GM12874 (cell line): ENCODE results near the gene SCNN1G.

Experiments
- TF ChIP-seq, protein P1 (sequence below): IDR thresholded peaks from 2 replicates; pipeline ENCODE4 v1.5.1; 2011; ENCODE audit warnings: low read depth, mild to moderate bottlenecking, control low read depth, low read length, moderate library complexity; ENCODE audit not compliant: insufficient read depth

Gene SCNN1G

GRCh38 chr16:23186171-23186570, 3.6 kb downstream of the SCNN1G start:
- TF ChIP-seq, protein P1, sequence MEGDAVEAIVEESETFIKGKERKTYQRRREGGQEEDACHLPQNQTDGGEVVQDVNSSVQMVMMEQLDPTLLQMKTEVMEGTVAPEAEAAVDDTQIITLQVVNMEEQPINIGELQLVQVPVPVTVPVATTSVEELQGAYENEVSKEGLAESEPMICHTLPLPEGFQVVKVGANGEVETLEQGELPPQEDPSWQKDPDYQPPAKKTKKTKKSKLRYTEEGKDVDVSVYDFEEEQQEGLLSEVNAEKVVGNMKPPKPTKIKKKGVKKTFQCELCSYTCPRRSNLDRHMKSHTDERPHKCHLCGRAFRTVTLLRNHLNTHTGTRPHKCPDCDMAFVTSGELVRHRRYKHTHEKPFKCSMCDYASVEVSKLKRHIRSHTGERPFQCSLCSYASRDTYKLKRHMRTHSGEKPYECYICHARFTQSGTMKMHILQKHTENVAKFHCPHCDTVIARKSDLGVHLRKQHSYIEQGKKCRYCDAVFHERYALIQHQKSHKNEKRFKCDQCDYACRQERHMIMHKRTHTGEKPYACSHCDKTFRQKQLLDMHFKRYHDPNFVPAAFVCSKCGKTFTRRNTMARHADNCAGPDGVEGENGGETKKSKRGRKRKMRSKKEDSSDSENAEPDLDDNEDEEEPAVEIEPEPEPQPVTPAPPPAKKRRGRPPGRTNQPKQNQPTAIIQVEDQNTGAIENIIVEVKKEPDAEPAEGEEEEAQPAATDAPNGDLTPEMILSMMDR = no peak

- TF ChIP-seq, protein P1 = no peak
Measured at GRCh38 chr16:23187341-23187740, 4.8 kb downstream of the SCNN1G start.

DNA sequence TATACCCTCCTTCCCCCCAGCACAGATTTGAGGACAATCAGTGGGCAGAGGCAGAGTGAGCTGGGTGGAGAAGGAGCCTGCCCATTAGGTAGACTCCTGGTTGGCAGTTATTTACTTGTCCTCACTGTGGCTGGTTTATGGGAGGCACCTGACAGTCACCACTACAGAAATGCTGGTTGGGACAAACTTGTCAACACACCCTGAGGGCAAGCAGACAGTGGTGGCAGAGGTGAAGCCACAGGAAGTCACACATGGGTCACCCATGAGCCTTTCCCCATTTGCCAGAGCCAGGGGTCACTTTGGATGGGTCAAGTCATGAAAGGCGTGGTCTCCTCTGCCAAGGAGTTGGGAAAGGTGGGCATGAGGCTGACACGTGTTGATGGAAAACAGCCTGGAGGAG, 6.4 kb downstream of the SCNN1G start:
- TF ChIP-seq, protein P1 = no peak

DNA sequence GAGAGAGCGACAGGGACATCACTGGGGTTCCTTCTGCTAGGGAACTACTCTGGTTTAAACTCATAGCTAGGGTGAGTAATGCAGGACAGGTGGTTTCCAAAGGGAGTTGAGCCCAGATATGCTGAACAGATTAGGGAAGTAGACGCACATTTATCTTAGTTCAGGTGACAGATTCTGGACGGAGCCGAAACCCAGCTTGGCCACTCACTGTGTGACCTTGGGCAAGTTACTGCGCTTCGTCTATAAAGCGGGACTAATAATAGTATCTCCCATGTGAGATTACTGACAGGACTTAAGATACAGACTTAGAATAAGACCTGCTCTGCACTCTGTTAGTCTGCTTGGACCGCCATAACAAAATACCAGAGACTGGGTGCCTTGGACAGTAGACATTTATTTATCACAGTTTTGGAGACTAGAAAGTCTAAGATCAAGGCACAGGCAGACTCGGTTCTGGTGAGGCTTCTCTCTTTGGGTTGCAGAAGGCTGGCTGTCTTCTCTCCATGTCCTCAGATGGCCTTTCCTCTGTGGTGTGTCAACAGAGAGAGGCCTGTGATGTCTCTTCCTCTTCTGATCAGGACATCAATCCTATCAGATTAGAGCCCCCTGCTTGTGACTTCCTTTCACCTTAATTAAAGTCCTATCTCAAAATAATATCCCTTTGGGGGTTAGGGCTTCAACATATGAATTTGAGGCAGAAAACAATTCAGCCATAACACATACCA, 12.1 kb downstream of the SCNN1G start:
- TF ChIP-seq, protein P1 = no peak

DNA sequence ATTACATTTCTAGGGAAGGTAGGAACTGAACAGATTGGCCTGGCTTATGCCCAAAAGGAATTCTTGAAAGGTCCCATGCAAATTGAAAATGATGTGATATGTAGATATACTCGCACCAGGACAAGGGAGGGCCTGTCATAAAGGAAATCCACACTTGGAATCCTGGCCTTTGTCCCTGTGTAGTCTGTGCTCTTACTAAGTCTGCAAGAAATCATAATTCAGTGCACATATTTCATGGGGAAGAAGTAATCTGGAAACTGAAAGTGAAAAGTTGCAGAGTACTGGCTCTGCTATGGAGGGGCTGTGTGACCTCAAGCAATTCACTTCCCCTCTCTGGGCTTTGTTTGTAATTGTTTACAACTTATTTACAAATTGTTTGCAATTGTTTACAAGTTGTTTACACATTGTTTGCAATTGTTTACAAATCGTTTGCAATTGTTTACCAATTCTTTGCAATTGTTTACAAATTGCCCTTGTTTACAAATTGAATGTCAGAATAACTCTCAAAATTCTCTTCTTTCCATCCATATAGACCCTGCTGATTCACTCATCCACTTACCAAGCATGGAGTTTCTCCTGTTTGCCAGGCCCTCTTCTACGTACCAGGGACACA, 12.9 kb downstream of the SCNN1G start:
- TF ChIP-seq, protein P1 = no peak

- TF ChIP-seq, protein P1 = no peak
Measured at GRCh38 chr16:23196539-23196938, 14.0 kb downstream of the SCNN1G start.

GRCh38 chr16:23202166-23202565, 19.6 kb downstream of the SCNN1G start:
- TF ChIP-seq, protein P1 = no peak
